Glutamatergic neuron (in vitro differentiated cells): ENCODE results near the gene DIDO1. TPM values are rescaled to one million over a fixed set of nuclear protein-coding genes. Genes with fewer than 3 reads are reported as not detected.
A peak's percentile ranks its signal among the peaks of the same experiment; 100 is the strongest.

Experiments used
- DNase-seq: peaks from one replicate; pipeline ENCODE4 v3.0.0; 2022
- H3K27ac Mint-ChIP-seq: one replicate; pipeline ENCODE4 v1.8.0; 2020; ENCODE audit warnings: mild to moderate bottlenecking, mixed read lengths, inconsistent platforms; ENCODE audit not compliant: unreplicated experiment
- H3K27me3 Mint-ChIP-seq: one replicate; pipeline ENCODE4 v1.8.0; 2020; ENCODE audit warnings: mild to moderate bottlenecking, moderate library complexity, mixed read lengths, inconsistent platforms; ENCODE audit not compliant: unreplicated experiment
- H3K36me3 Mint-ChIP-seq: one replicate; pipeline ENCODE4 v1.8.0; 2020; ENCODE audit warnings: mild to moderate bottlenecking, mixed read lengths, inconsistent platforms; ENCODE audit not compliant: unreplicated experiment
- H3K4me1 Mint-ChIP-seq: one replicate; pipeline ENCODE4 v1.8.0; 2020; ENCODE audit warnings: mild to moderate bottlenecking, low read depth, mixed read lengths, inconsistent platforms; ENCODE audit not compliant: unreplicated experiment
- H3K4me3 Mint-ChIP-seq: one replicate; pipeline ENCODE4 v1.8.0; 2020; ENCODE audit warnings: mild to moderate bottlenecking, mixed read lengths, inconsistent platforms; ENCODE audit not compliant: unreplicated experiment
- H3K9me3 Mint-ChIP-seq: one replicate; pipeline ENCODE4 v1.8.0; 2020; ENCODE audit warnings: mild to moderate bottlenecking, moderate library complexity, mixed read lengths, inconsistent platforms; ENCODE audit not compliant: unreplicated experiment
- CTCF ChIP-seq: fragments of 200-600 bp; sonication (generic); IDR thresholded peaks from one replicate; pipeline ENCODE4 v1.5.0; 2021; ENCODE audit not compliant: partially characterized antibody, unreplicated experiment
- total RNA-seq: library from RNA; stranded (reverse); fragmentation: NEBNext Ultra II Directional; extraction: Animal tissue kit (Norgen Biotek cat#: 25700); gene quantifications from one replicate; pipeline ENCODE4 v1.2.1, GENCODE V29; 2021; ENCODE audit not compliant: unreplicated experiment

DIDO1 gene
- total RNA-seq, 1 donor from 2014 or later: 77.8 TPM

- H3K4me1 Mint-ChIP-seq: peaks cover 35% of the 10 kb centered on the region
- no peak for TF ChIP-seq CTCF
- peaks cover 13% of the 10 kb centered on the region for H3K27me3 Mint-ChIP-seq
- DNase-seq: peak; percentile 95
- peak overlapping the region; percentile 83 for H3K4me3 Mint-ChIP-seq
- no peaks in the 10 kb centered on the region for H3K36me3 Mint-ChIP-seq
- peak overlapping the region; percentile 98 for H3K27ac Mint-ChIP-seq
- peaks cover 16% of the 10 kb centered on the region for H3K9me3 Mint-ChIP-seq
These were observed 80.0 kb downstream of the DIDO1 start for GRCh38 chr20:62846166-62846890.

- peaks cover 15% of the 10 kb centered on the region for H3K27me3 Mint-ChIP-seq
- H3K27ac Mint-ChIP-seq: peak overlapping the region; percentile 98
- peaks cover 40% of the 10 kb centered on the region for H3K4me1 Mint-ChIP-seq
- H3K36me3 Mint-ChIP-seq: no peaks in the 10 kb centered on the region
- H3K9me3 Mint-ChIP-seq: peaks cover 16% of the 10 kb centered on the region
- H3K4me3 Mint-ChIP-seq: peak overlapping the region; percentile 83
- DNase-seq: no peak
- TF ChIP-seq CTCF: no peak
These were observed 80.7 kb downstream of the DIDO1 start for GRCh38 chr20:62845416-62846160.

- TF ChIP-seq CTCF: no peak
- Mint-ChIP-seq H3K27ac (peak overlapping the region; percentile 52), H3K4me1 (peaks cover 42% of the 10 kb centered on the region), H3K27me3 (peaks cover 15% of the 10 kb centered on the region), H3K9me3 (peaks cover 16% of the 10 kb centered on the region), H3K36me3 (no peaks in the 10 kb centered on the region), H3K4me3 (peak overlapping the region; percentile 25)
- no peak for DNase-seq
These were observed 82.1 kb downstream of the DIDO1 start for GRCh38 chr20:62844182-62844581.

- TF ChIP-seq CTCF: no peak
- Mint-ChIP-seq H3K36me3 (no peaks in the 10 kb centered on the region), H3K4me1 (peaks cover 42% of the 10 kb centered on the region), H3K27me3 (peaks cover 15% of the 10 kb centered on the region), H3K4me3 (no peak overlapping the region), H3K9me3 (peaks cover 16% of the 10 kb centered on the region), H3K27ac (no peak overlapping the region)
- no peak for DNase-seq
These were observed 82.6 kb downstream of the DIDO1 start for GRCh38 chr20:62843656-62844055.

- no peak for TF ChIP-seq CTCF
- peaks cover 16% of the 10 kb centered on the region for H3K9me3 Mint-ChIP-seq
These were observed 84.5 kb downstream of the DIDO1 start for GRCh38 chr20:62841705-62842212.

More at GRCh38 chr20:62841705-62842212, 84.5 kb downstream of the DIDO1 start:
- Mint-ChIP-seq H3K36me3 (no peaks in the 10 kb centered on the region), H3K4me3 (peak overlapping the region; percentile 26), H3K4me1 (peaks cover 38% of the 10 kb centered on the region), H3K27ac (peak overlapping the region; percentile 15), H3K27me3 (peaks cover 15% of the 10 kb centered on the region)
- no peak for DNase-seq
